Lung (tissue), 16 donors: Measurements from ENCODE around the gene KIAA1143. TPM values are rescaled to one million over a fixed set of nuclear protein-coding genes. Genes with fewer than 3 reads are reported as not detected.

ENCODE experiments used
- ATAC-seq: fragments of 200-7000 bp; cut with Tn5 transposase; one replicate; pipeline ENCODE4 v1.9.1; 2020; ENCODE audit warnings: moderate number of reproducible peaks; ENCODE audit not compliant: insufficient read depth, low FRiP score
- DNase-seq, 3 donors: peaks; one replicate each; pipeline ENCODE4 v3.0.0-alpha.2; 2013 to 2017
- H3K27ac ChIP-seq, 2 donors: one replicate each; pipeline ENCODE4 v1.5.1; 2013; ENCODE audit warnings: mild to moderate bottlenecking in 2 of 2, moderate library complexity in 2 of 2, control low read depth in 1 of 2, inconsistent platforms in 1 of 2, low read depth in 1 of 2, low read length in 1 of 2
- H3K27me3 ChIP-seq, 3 donors: one replicate each; pipeline ENCODE4 v1.5.1; 2013; ENCODE audit warnings: low read length in 2 of 3; ENCODE audit not compliant: control insufficient read depth in 3 of 3, insufficient read depth in 3 of 3
- H3K36me3 ChIP-seq, 4 donors: one replicate each; pipeline ENCODE4 v1.5.1; 2013; ENCODE audit warnings: low read length in 4 of 4, mild to moderate bottlenecking in 1 of 4, moderate library complexity in 1 of 4; ENCODE audit not compliant: control insufficient read depth in 4 of 4, insufficient read depth in 4 of 4
- H3K4me1 ChIP-seq, 5 donors: one replicate each; pipeline ENCODE4 v1.5.1; 2013; ENCODE audit warnings: low read length in 5 of 5, mild to moderate bottlenecking in 2 of 5, moderate library complexity in 1 of 5; ENCODE audit not compliant: control insufficient read depth in 5 of 5, insufficient read depth in 5 of 5
- H3K4me3 ChIP-seq: one replicate; pipeline ENCODE4 v1.5.1; 2013; ENCODE audit warnings: mild to moderate bottlenecking, control low read depth, moderate library complexity
- H3K9ac ChIP-seq, 2 donors: one replicate each; pipeline ENCODE4 v1.5.1; 2013; ENCODE audit warnings: low read length in 2 of 2, control low read depth in 1 of 2; ENCODE audit not compliant: insufficient read depth in 1 of 2
- H3K9me3 ChIP-seq, 4 donors: one replicate each; pipeline ENCODE4 v1.5.1; 2013; ENCODE audit warnings: low read length in 3 of 4, mild to moderate bottlenecking in 1 of 4, moderate library complexity in 1 of 4; ENCODE audit not compliant: control insufficient read depth in 4 of 4, insufficient read depth in 3 of 4
- WGBS, 2 donors: extraction: QIAGEN DNeasy Blood & Tissue Kit; methylation state at CpG; one replicate each; pipeline ENCODE4 v1.1.7; 2013; 5-methylcytosine and 5-hydroxymethylcytosine counted together
- long read RNA-seq, 5 donors: transcript quantifications; one replicate each; lab custom pipeline, GENCODE V29; 2026
- polyA plus RNA-seq, 2 donors: library from polyadenylated mRNA; stranded (reverse); fragments of 200-250 nt; gene quantifications; one replicate each; pipeline ENCODE4 v1.2.1, GENCODE V29; 2013
- total RNA-seq, 2 donors: library from RNA; depleted of rRNA in 1 of 2; stranded (reverse); fragments of >200 nt in 1 of 2; gene quantifications; one replicate each; pipeline ENCODE4 v1.2.1, GENCODE V29; 2014 to 2021
- TF ChIP-seq, protein P1 (sequence below): IDR thresholded peaks from 2 replicates; pipeline ENCODE4 v1.5.1; 2012; ENCODE audit warnings: mild to moderate bottlenecking; ENCODE audit errors: control extremely low read depth, extremely low read depth
- donor health status: control.
- donor health status: control.
- donor health status: Bipolar disorder and iron deficiency.
- donor health status: healthy.
- donor health status: DM: yes; HTN: yes; CAD: no.

KIAA1143 gene
- total RNA-seq (10 to 100 TPM; 18.3 to 27.5 TPM), polyA plus RNA-seq (10 to 100 TPM in 1 of 2 donors, 1 to 10 TPM in 1; 9.3 to 12.7 TPM)
- long read RNA-seq, donor 1, full-length matches to known transcripts = 16 of 16 reads
- long read RNA-seq, donor 1, partial matches to known transcripts = 0 of 16 reads
- long read RNA-seq, donor 1, other reads (novel, unspliced or antisense) = 0 of 16 reads
- long read RNA-seq, donor 2, full-length matches to known transcripts = 7 of 7 reads
- long read RNA-seq, donor 2, partial matches to known transcripts = 0 of 7 reads
- long read RNA-seq, donor 2, other reads (novel, unspliced or antisense) = 0 of 7 reads
- long read RNA-seq, donor 3, full-length matches to known transcripts = 21 of 21 reads
- long read RNA-seq, donor 3, partial matches to known transcripts = 0 of 21 reads
- long read RNA-seq, donor 3, other reads (novel, unspliced or antisense) = 0 of 21 reads
- long read RNA-seq, donor 4, full-length matches to known transcripts = 22 of 22 reads
- long read RNA-seq, donor 4, partial matches to known transcripts = 0 of 22 reads
- long read RNA-seq, donor 4, other reads (novel, unspliced or antisense) = 0 of 22 reads
- long read RNA-seq, donor 5, full-length matches to known transcripts = 28 of 28 reads
- long read RNA-seq, donor 5, partial matches to known transcripts = 0 of 28 reads
- long read RNA-seq, donor 5, other reads (novel, unspliced or antisense) = 0 of 28 reads

DNA sequence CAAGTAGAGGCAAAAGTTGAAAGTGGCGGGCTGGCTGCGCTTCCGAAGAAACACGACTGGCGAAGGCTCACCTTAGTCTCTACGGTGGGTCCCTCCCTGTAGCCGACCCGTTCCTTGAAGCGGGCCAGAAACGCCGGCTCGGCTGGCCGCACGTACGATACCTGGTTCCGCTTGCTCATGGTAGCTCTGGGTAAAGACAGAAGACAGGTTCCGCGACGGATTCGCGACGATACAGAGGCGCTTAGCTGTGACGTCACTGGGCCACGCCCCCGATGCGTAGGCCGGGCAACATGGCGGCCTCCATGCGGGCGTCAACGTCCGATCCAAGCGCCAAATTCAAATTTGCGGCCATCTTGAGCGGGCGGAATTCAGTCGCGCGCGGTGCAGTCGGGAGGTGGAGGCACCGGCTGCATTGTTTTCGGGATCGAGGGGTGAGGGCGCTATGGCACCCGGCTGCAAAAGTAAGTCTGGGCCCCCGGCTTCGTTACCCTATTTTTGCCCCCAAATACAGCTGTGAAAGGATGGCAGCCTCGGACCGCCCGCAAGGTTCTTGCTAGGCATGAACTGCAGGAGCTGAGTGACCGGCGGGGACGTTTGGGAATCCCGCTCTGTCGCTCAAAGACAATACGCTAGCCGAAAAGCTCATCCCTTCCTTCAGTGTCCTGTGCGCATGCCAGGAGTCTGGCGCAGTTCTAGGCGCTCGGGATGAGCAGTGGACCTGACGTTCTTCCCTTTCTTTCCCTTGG, at the start of gene KIAA1143, which contains the start of gene KIF15:
TSS of gene KIAA1143 (minus strand) at position 196 of the 746 bp plus-strand sequence. CDS start at position 179, 17 bp downstream.
TSS of gene KIF15 (plus strand) at position 371 of the 746 bp plus-strand sequence. CDS start at position 443, 72 bp downstream.
- Histone ChIP-seq H3K9me3 (peaks cover 0 to 10% (median 2%) of the 10 kb centered on the region in 4 donors), H3K27me3 (no peaks in the 10 kb centered on the region), H3K9ac (peak within 1 kb of the TSS; percentile 89 to 95), H3K4me3 (peak within 1 kb of the TSS; percentile 90), H3K27ac (peak within 1 kb of the TSS; percentile 60 to 85), H3K36me3 (peaks cover 0 to 37% (median 3%) of the 10 kb centered on the region in 4 donors), H3K4me1 (peaks cover 0 to 9% (median 2%) of the 10 kb centered on the region in 5 donors)
- WGBS, 2 donors = 0 to 1% methylated on average over 64 of the region's 64 CpGs
- TF ChIP-seq, protein P1, sequence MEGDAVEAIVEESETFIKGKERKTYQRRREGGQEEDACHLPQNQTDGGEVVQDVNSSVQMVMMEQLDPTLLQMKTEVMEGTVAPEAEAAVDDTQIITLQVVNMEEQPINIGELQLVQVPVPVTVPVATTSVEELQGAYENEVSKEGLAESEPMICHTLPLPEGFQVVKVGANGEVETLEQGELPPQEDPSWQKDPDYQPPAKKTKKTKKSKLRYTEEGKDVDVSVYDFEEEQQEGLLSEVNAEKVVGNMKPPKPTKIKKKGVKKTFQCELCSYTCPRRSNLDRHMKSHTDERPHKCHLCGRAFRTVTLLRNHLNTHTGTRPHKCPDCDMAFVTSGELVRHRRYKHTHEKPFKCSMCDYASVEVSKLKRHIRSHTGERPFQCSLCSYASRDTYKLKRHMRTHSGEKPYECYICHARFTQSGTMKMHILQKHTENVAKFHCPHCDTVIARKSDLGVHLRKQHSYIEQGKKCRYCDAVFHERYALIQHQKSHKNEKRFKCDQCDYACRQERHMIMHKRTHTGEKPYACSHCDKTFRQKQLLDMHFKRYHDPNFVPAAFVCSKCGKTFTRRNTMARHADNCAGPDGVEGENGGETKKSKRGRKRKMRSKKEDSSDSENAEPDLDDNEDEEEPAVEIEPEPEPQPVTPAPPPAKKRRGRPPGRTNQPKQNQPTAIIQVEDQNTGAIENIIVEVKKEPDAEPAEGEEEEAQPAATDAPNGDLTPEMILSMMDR = no peak
- peak; percentile 97 to 98 (median 98) for DNase-seq
- ATAC-seq = peak; percentile 96

GRCh38 chr3:44805960-44806359, 44.5 kb upstream of the KIAA1143 start:
- Histone ChIP-seq H3K4me3 (no peak overlapping the region), H3K4me1 (no peaks in the 10 kb centered on the region), H3K27me3 (no peaks in the 10 kb centered on the region), H3K9me3 (no peaks in the 10 kb centered on the region), H3K36me3 (no peaks in the 10 kb centered on the region), H3K27ac (no peak overlapping the region), H3K9ac (no peak overlapping the region)
- 97 to 98% methylated on average over 2 of the region's 2 CpGs for WGBS, 2 donors
- ATAC-seq (no peak), DNase-seq (no peak)
- TF ChIP-seq, protein P1 = no peak

- Histone ChIP-seq H3K9me3 (no peaks in the 10 kb centered on the region), H3K36me3 (peaks cover 0 to 3% (median 0%) of the 10 kb centered on the region in 4 donors), H3K4me3 (no peak overlapping the region), H3K27ac (no peak overlapping the region), H3K4me1 (no peaks in the 10 kb centered on the region), H3K27me3 (no peaks in the 10 kb centered on the region), H3K9ac (no peak overlapping the region)
- DNase-seq (no peak), ATAC-seq (no peak)
- 94 to 97% methylated on average over 2 of the region's 2 CpGs for WGBS, 2 donors
- TF ChIP-seq, protein P1 = no peak
These were observed 41.9 kb upstream of the KIAA1143 start for GRCh38 chr3:44803298-44803697.
